Stimulated activated CD4-positive, alpha-beta T cell treated with anti-CD3 and anti-CD28 coated beads, TNF-alpha, amount 100 ng/mL, for 24 hours (primary cell): ENCODE data around the gene KRTAP4-4.
"Not testable (repeated sequence)": the region's sequence is repeated elsewhere in the genome, so short reads cannot be mapped to it uniquely, and the experiment has no call there.

Experiments used
- DNase-seq, 3 experiments: peaks; one replicate each; pipeline ENCODE4 v3.0.0-alpha.2; 2020; ENCODE audit warnings: low read depth in 3 of 3

Gene KRTAP4-4

DNA sequence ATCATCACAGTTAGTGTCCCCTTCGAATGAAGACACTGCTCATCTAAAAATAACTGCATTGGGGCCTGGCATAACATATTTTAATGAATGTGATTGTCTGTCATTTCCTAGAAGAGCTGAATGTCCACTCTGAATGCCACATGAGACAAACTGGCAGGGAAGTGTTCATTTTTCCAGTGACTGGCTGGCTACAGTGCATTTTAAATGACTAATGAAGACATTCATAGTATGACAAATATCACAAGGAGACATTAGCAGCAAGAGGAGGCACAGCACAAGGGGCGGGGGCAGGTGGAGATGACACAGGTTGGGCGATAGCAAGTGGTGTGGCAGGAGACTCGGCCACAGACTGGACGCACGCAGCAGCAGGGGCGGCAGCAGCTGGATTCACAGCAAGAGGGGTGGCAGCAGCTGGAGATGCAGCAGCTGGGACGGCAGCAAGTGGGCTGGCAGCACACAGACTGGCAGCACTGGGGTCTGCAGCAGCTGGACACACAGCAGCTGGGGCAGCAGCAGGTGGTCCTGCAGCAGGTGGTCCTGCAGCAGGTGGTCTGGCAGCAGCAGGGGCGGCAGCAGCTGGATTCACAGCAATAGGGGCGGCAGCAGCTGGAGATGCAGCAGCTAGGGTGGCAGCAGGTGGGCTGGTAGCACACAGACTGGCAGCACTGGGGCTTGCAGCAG, 11.4 kb downstream of the KRTAP4-4 start:
- not testable (repeated sequence) for DNase-seq

GRCh38 chr17:41147531-41148204, 12.9 kb downstream of the KRTAP4-4 start:
- no peak for DNase-seq

- no peak for DNase-seq
Measured at GRCh38 chr17:41145261-41145660, 15.3 kb downstream of the KRTAP4-4 start.

DNA sequence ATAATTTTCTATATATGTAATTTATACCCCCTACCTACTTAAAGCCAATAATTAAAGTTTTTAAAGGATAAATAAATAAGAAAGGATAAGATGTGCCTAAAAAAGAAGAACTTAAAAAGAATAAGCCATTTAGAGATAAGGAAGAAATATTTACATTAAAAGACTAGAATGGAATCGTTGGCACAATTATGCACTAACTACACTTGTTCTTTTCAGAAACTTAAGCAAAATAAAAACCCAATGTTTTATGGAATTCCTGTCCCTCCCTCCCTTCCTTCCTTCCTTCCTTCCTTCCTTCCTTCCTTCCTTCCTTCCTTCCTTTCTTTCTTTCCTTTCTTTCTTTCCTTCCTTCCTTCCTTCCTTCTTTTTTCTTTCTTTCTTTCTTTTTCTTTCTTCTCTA, 15.7 kb downstream of the KRTAP4-4 start:
- DNase-seq: no peak

GRCh38 chr17:41141361-41141760, 19.2 kb downstream of the KRTAP4-4 start:
- no peak for DNase-seq

- DNase-seq: no peak
Measured at GRCh38 chr17:41140360-41141131, 20.0 kb downstream of the KRTAP4-4 start, which contains the start of gene KRTAP4-6. TSS of gene KRTAP4-6 (minus strand) at chr17:41140544. CDS start at chr17:41140487, 57 bp downstream.

DNA sequence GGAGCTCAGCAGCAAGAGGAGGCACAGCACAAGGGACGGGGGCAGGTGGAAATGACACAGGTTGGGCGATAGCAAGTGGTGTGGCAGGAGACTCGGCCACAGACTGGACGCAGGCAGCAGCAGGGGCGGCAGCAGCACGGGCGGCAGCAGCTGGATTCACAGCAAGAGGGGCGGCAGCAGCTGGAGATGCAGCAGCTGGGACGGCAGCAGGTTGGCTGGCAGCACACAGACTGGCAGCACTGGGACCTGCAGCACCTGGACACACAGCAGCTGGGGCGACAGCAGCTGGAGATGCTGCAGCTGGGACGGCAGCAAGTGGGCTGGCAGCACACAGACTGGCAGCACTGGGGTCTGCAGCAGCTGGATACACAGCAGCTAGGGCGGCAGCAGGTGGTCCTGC, 20.7 kb downstream of the KRTAP4-4 start:
- not testable (repeated sequence) for DNase-seq

GRCh38 chr17:41133880-41134735, 26.4 kb downstream of the KRTAP4-4 start:
- DNase-seq: no peak

DNA sequence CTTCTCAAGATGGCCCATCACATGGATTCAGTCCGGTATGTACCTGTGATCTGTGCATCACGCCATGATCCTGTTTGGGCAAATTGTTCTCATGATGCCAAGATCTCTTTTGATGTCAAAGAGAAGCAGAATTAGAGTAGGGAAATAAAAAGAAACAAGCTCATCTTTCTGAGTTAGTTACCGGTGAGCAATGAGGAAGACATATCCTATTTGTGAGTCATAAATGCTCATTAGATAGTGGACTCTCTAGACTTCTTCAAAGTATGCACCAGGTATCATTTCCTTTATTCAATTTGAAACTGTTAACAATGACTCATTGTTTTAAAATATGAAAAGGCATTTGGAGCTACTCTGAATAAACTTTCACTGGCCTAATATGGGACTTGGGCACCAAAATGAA, 28.6 kb downstream of the KRTAP4-4 start:
- no peak for DNase-seq

GRCh38 chr17:41127371-41127770, 33.2 kb downstream of the KRTAP4-4 start:
- no peak for DNase-seq

GRCh38 chr17:41126412-41126811, 34.1 kb downstream of the KRTAP4-4 start:
- no peak for DNase-seq

DNA sequence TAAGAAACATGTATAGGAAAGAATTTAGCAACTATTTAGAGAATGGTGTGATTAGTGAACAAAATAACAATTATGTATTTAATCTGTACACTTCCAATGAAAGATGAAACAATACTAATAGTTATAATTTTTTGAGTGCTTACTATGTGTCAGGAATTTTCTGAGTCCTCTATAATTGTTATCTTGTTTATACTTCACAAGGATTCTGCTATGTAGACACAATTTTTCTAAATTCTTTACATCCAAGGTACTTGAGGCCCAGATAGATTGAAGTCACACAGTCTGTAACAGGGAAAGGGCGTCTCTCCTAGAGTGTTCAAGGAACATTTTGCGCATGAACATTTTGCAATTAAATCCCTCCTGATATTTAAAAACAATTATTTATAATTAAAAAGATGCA, 35.5 kb downstream of the KRTAP4-4 start:
- DNase-seq: no peak

GRCh38 chr17:41123991-41124371, 36.6 kb downstream of the KRTAP4-4 start, which contains the start of gene KRTAP4-12:
TSS of gene KRTAP4-12 (minus strand) at chr17:41124182. CDS start at chr17:41124122, 60 bp downstream.
- DNase-seq: not testable (repeated sequence)

DNA sequence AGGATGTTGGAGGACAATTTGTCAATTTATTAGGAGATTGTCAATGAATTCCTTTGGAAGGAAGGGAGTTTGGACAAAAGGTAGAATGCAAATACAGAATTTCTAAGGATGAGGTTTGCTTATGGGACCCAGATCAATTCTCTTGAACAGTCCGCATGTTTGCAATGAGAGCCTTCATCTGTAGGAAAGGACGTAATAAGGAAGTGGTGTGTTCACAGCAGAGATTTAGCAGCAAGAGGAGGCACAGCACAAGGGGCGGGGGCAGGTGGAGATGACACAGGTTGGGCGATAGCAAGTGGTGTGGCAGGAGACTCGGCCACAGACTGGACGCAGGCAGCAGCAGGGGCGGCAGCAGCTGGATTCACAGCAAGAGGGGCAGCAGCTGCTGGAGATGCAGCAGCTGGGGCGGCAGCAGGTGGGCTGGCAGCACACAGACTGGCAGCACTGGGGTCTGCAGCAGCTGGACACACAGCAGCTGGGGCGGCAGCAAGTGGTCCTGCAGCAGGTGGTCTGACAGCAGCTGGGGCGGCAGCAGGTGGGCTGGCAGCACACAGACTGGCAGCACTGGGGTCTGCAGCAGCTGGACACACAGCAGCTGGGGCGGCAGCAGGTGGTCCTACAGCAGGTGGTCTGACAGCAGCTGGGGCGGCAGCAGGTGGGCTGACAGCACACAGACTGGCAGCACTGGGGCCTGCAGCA, 37.1 kb downstream of the KRTAP4-4 start:
- DNase-seq: not testable (repeated sequence)

DNA sequence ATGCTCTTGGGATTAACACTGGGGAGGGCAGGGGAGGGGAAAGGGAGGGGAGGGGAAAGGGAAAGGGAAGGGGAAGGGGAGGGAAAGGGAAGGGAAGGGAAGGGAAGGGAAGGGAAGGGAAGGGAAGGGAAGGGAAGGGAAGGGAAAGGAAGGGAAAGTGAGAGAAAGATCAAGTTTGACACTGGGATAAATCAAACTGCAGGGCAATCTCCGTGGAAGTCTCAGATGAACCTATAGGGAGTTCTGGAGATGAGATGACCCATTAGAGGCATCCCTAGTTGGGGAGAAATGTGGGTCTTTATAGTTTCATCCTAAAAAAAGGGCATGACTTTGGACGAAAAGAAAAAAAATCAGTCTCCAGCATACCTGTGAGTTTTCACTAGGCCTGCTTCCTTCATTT, 38.8 kb downstream of the KRTAP4-4 start:
- DNase-seq: no peak

- not testable (repeated sequence) for DNase-seq
Measured at GRCh38 chr17:41119696-41120690, 40.6 kb downstream of the KRTAP4-4 start.

DNA sequence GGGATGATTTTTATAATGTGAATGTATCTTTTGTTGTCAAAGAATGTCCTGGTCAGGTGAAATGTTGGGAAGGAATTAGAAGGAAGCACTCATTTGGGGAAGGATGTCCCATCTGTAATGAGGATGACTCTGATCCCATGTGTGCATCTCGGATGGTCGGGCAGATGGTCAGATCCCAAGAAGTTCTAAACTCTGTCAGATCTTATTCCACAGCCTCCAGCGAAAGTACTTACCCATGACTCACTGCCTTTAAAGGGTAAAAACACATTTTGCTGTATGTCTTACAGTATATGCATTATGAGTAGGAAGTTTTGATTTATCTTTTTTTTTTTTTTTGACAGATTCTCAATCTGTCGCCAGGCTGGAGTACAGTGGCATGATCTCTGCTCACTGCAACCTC, 41.8 kb downstream of the KRTAP4-4 start:
- no peak for DNase-seq

GRCh38 chr17:41117846-41118386, 42.6 kb downstream of the KRTAP4-4 start, which contains the start of gene KRTAP4-11:
TSS of gene KRTAP4-11 (minus strand) at chr17:41118373. CDS start at chr17:41118315, 58 bp downstream.
- DNase-seq: not testable (repeated sequence)

- no peak for DNase-seq
Measured at GRCh38 chr17:41116297-41116696, 44.3 kb downstream of the KRTAP4-4 start.
